Measurements from ENCODE around the gene KRT81.
"Not testable (repeated sequence)": the region's sequence is repeated elsewhere in the genome, so short reads cannot be mapped to it uniquely, and the experiment has no call there.

The KRT81 gene

DNA sequence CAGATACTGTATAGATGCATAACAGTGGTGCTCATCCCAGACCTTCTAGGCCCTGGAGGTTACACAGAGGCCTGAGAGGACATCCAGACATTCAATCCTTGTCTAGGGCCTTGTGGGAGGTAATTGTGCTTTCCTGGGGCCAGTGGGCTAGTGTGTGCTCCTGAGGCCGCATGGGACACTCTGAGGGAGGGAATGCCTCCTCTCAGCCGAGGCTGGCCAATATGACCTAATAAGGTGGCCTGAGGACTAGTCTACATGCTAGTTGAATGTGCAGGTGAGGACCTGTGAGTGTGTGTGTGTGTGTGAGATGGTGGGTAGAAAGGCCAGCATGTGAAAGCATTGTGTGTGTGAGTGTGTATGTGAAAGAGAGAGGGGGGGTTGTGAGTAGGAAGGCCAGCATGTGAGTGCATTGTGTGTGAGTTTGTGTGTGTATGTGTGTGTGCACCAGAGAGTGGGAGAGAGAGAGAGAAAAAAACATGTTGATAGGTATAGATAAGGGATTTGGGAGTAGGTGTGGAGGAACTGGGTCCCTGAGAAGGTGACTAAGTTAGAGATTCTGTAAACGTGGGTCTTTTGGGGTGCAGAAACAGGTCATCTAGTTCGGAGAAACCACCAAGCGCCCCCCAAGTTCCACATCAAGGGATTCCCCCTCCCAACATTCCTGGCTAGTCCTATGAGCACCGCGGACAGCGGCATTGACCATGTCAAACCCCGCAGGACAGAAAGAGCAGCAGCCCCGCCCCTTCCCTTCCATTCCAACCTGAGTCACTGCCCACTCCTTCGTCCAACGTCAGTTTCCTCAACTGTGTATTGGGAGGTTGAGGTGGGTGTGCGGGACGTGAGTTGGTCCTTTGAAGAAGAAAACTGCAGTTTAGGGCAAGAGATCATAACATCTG, 9.7 kb upstream of the KRT81 start:
- in situ Hi-C loops (cut with HindIII; ENCODE audit: low sequenced_read_pairs) = no loop called here

DNA sequence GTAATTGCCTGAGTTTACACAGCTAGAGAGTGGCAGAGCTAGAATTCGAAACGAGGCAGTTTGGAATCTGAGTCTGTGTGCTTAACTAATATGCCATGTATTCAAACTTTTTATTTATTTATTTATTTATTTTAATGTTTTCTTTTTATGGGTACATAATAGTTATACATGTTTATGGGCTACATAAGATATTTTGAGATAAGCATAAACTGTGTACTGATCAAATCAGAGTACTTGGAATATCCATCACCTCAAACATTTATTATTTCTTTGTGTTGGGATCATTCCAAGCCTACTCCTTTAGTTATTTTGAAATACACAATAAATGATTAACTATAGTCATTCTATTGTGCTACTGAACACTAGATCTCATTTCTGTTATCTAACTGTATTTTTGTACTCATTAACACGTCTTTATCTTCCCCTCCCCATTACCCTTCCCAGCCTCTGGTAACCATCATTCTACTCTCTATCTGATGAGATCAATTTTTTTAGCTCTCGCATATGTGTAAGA, 7.4 kb upstream of the KRT81 start:
- in situ Hi-C loops (cut with HindIII; ENCODE audit: low sequenced_read_pairs) = no loop called here

GRCh38 chr12:52296572-52297215, 5.4 kb upstream of the KRT81 start:
- in situ Hi-C loops (cut with HindIII; ENCODE audit: low sequenced_read_pairs) = no loop called here

GRCh38 chr12:52295663-52296062, 4.3 kb upstream of the KRT81 start:
- in situ Hi-C loops (cut with HindIII; ENCODE audit: low sequenced_read_pairs) = no loop called here

DNA sequence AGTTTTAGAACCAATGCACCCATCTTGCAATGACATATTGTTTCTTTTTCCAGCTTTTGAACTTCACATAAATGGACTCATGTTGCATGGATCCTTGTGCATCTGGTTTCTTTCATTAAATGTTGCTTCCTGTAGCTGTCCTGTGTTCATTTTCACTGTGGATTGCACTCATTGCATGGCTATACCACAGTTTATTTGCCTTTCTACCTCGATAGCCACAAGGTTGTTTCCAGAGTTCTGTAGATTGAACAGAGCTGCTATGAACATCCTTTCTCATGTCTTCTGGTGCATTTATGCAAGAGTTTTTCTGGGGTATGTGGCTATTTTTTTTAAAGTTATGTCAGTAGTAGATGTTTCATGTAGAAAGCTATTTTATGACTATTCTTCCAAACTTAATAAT, 3.5 kb upstream of the KRT81 start:
- in situ Hi-C loops (cut with HindIII; ENCODE audit: low sequenced_read_pairs) = loop anchor here (5.0 kb wide), 1 partner anchor 32 kb away; no protein-coding TSS in a partner anchor

DNA sequence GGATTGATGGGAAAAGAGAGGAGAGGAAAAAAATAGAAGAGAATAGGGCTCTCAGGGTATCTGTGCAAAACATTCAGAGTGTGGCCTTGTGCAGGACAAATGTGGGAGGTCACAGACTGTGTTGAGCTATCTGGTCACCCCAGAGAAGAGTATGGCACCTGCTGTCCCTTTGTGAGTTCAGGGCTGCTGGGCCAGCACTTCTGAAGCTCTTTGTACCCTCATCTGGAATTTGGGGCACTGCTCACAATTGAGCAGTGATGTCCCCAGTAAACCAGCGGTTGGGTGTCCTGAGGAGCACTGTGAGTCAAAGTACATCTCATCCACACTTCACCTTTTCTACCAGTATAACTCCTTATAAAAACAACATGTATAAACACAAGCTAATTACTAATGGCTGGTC, 2.6 kb upstream of the KRT81 start:
- in situ Hi-C loops (cut with HindIII; ENCODE audit: low sequenced_read_pairs) = loop anchor here (5.0 kb wide), 1 partner anchor 33 kb away; no protein-coding TSS in a partner anchor

- in situ Hi-C loops (cut with HindIII; ENCODE audit: low sequenced_read_pairs) = loop anchor here (5.0 kb wide), 1 partner anchor 37 kb away; no protein-coding TSS in a partner anchor
These were observed 725 bp downstream of the KRT81 start for GRCh38 chr12:52290483-52291134.

- in situ Hi-C loops (cut with HindIII; ENCODE audit: low sequenced_read_pairs) = not testable (repeated sequence)
These were observed 3.2 kb downstream of the KRT81 start for GRCh38 chr12:52287816-52288805.

GRCh38 chr12:52286857-52287785, 4.2 kb downstream of the KRT81 start:
- in situ Hi-C loops (cut with HindIII; ENCODE audit: low sequenced_read_pairs) = not testable (repeated sequence)

- in situ Hi-C loops (cut with HindIII; ENCODE audit: low sequenced_read_pairs) = no loop called here
These were observed 5.3 kb downstream of the KRT81 start for GRCh38 chr12:52285851-52286530.

DNA sequence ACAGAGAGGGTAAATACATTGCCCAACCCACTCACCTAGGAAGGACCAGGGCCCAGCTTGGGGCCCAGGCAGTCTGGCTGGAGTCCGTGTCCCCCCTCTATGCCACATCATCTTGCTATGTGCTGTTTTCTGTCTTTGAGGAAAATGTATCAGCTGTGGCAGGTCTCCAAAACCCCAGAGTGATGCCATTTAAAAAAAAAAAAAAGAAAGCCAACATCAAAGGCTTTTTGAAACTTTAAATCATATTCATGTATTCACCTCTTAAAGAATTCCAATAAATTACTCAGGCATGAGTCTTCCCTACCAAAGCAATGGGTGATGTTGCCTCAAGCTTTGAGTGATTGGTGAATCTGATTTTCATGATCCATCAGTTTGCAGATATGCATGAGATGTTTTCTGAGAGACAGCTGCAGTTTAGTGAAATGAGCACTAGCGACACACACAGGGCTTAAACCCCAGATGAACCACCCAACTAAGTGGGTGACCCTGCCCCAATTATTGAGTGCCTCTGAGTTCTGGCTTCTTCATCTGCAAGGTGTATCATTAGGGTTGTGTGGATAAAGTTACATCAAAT, 6.1 kb downstream of the KRT81 start:
- in situ Hi-C loops (cut with HindIII; ENCODE audit: low sequenced_read_pairs) = no loop called here

- in situ Hi-C loops (cut with HindIII; ENCODE audit: low sequenced_read_pairs) = loop anchor here (5.0 kb wide), 1 partner anchor 57 kb away; no protein-coding TSS in a partner anchor
These were observed 6.7 kb downstream of the KRT81 start for GRCh38 chr12:52284562-52285171.

- in situ Hi-C loops (cut with HindIII; ENCODE audit: low sequenced_read_pairs) = loop anchor here (5.0 kb wide), 1 partner anchor 54 kb away; no protein-coding TSS in a partner anchor
These were observed 10.4 kb downstream of the KRT81 start for GRCh38 chr12:52280796-52281560.

GRCh38 chr12:52280319-52280795, 11.0 kb downstream of the KRT81 start:
- in situ Hi-C loops (cut with HindIII; ENCODE audit: low sequenced_read_pairs) = loop anchor here (5.0 kb wide), 1 partner anchor 53 kb away; no protein-coding TSS in a partner anchor

DNA sequence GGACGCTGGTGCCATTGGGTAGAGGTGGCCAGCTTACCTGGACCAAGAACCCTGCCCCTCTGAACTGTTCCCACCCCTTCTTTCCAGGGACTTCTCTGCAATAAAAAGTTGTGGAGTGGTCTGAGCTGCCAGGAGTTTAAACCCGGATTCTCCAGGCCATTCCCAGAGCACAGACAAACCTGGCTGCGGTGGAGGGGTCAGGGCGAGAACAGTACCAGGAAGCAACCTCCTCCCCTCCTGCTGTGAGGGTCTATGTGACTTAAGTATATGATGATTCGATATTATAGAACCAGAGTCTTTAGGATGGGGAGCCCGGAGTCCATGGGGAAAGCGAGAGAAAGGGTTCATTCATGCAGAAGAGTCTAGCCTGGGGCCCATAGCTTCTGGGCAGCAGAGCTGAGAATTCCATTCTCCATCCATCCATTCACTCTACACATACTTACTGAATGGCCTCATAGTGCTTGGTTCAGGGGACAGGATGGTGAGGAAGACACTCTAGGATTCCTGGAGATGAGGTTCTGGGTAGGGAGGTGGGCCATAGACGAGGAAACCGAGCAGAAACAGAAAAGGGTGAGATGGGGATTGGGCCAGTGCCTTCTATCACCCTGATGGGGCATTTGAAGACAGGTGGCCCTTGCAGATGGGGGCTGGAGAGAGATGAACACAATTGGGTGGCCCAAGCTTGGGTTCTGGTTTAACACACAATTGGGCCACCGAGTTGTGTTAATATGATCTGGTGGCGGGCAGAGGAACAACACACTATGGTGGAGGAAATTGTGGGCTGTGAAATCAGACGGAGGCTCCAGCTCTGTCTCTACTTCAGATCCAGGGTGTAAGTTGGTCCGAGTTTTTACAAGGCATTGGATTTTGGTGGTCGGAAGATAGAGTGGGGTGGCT, 11.7 kb downstream of the KRT81 start:
- in situ Hi-C loops (cut with HindIII; ENCODE audit: low sequenced_read_pairs) = loop anchor here (5.0 kb wide), 1 partner anchor 52 kb away; no protein-coding TSS in a partner anchor
